HepG2 (cell line): ENCODE measurements around the gene DAB1. TPM values are rescaled to one million over a fixed set of nuclear protein-coding genes. Genes with fewer than 3 reads are reported as not detected.

Source experiments
- ATAC-seq: fragments of 200-7000 bp; cut with Tn5 transposase; 3 replicates; pipeline ENCODE4 v1.9.1; 2020; ENCODE audit warnings: mild to moderate bottlenecking, moderate library complexity
- BruUV-seq: library from RNA; stranded (reverse); fragments of 400-500 nt; replicated peaks from 2 replicates; lab custom pipeline; 2021; lab: Mats Ljungman, UMichigan
- CTCF ChIA-PET: fragments of 300-600 bp; formaldehyde crosslinking; extraction: SDS; loops from one replicate; lab custom pipeline; 2021; ENCODE audit warnings: low total read pairs, inconsistent platforms, low intra/inter-chr PET ratio; lab: Yijun Ruan, JAX
- POLR2A ChIA-PET: fragments of 350-600 bp; sonication (Branson Sonifier 250); formaldehyde crosslinking; loops from one replicate; lab custom pipeline; 2020; ENCODE audit warnings: antibody characterized with exemption, inconsistent platforms; lab: Yijun Ruan, JAX
- DNase-seq: peaks from one replicate; pipeline ENCODE4 v3.0.0-alpha.2; 2015; ENCODE audit warnings: low spot score
- FAIRE-seq: peaks from 3 replicates; lab custom pipeline; 2011; peaks lifted over from hg19 to GRCh38; lab: Jason Lieb, UNC
- H2AFZ ChIP-seq: one replicate; pipeline ENCODE4 v1.6.1; 2011; ENCODE audit warnings: low read length, inconsistent platforms
- H3K27ac ChIP-seq: fragments of 300-600 bp; 3 replicates; pipeline ENCODE4 v1.8.0; 2011; ENCODE audit warnings: mixed run types, mild to moderate bottlenecking, mixed read lengths, low read length, inconsistent platforms; ENCODE audit not compliant: insufficient read depth; ENCODE audit errors: extremely low read length
- H3K27me3 ChIP-seq, 2 experiments: fragments of 200-600 bp in 1 of 2; 2 replicates in 1 of 2; 3 replicates in 1 of 2; pipeline versions ENCODE4 v1.6.0 to v1.8.0; 2011; ENCODE audit warnings: low read length in 2 of 2, mild to moderate bottlenecking in 2 of 2, moderate library complexity in 2 of 2, inconsistent platforms in 1 of 2; ENCODE audit not compliant: insufficient read depth in 2 of 2, control insufficient read depth in 1 of 2
- H3K36me3 ChIP-seq, 2 experiments: fragments of 200-600 bp in 1 of 2; replicated peaks in 1 of 2; 2 replicates in 1 of 2; 3 replicates in 1 of 2; pipeline versions ENCODE4 v1.5.1 to v1.8.0; 2011; ENCODE audit warnings: low read length in 2 of 2, inconsistent platforms in 1 of 2; ENCODE audit not compliant: insufficient read depth in 2 of 2, control insufficient read depth in 1 of 2
- H3K4me1 ChIP-seq: 2 replicates; pipeline ENCODE4 v1.5.1; 2012; ENCODE audit warnings: low read length, inconsistent platforms; ENCODE audit not compliant: insufficient read depth
- H3K4me2 ChIP-seq: 2 replicates; pipeline ENCODE4 v1.6.0; 2011; ENCODE audit warnings: low read depth, low read length, inconsistent platforms
- H3K4me3 ChIP-seq, 3 experiments: fragments of 200-600 bp in 1 of 3; sonication (generic), shearing (Covaris generic) in 1 of 3; replicated peaks in 1 of 3; 2 replicates each; pipeline ENCODE4 v1.5.1; 2011 to 2016; ENCODE audit warnings: low read length in 3 of 3, inconsistent platforms in 2 of 3, low read depth in 2 of 3, mild to moderate bottlenecking in 2 of 3, control low read depth in 1 of 3, mixed read lengths in 1 of 3; ENCODE audit not compliant: insufficient read depth in 1 of 3
- H3K79me2 ChIP-seq: one replicate; pipeline ENCODE4 v1.6.1; 2011; ENCODE audit warnings: low read length, inconsistent platforms; ENCODE audit not compliant: insufficient read depth
- H3K9ac ChIP-seq: 2 replicates; pipeline ENCODE4 v1.6.0; 2011; ENCODE audit warnings: mild to moderate bottlenecking, low read depth, low read length, inconsistent platforms; ENCODE audit not compliant: insufficient read depth
- H3K9me3 ChIP-seq: 2 replicates; pipeline ENCODE4 v1.5.1; 2012; ENCODE audit warnings: mild to moderate bottlenecking, low read length
- H4K20me1 ChIP-seq: 2 replicates; pipeline ENCODE4 v1.6.0; 2011; ENCODE audit warnings: inconsistent platforms, mild to moderate bottlenecking, low read length, moderate library complexity; ENCODE audit not compliant: insufficient read depth
- HDAC6 ChIP-seq: fragments of 200-600 bp; sonication (generic); IDR thresholded peaks from 2 replicates; pipeline ENCODE4 v1.7.0; 2017; ENCODE audit warnings: mild to moderate bottlenecking, antibody characterized with exemption, low read length, low read depth
- REPIN1 ChIP-seq: sonication (generic); formaldehyde crosslinking; IDR thresholded peaks from 2 replicates; pipeline ENCODE4 v1.8.0; 2022; ENCODE audit warnings: missing genetic modification reagents, low read depth, mild to moderate bottlenecking, borderline replicate concordance
- SALL2 ChIP-seq: sonication (generic); formaldehyde crosslinking; IDR thresholded peaks from 2 replicates; pipeline ENCODE4 v1.8.1; 2023; ENCODE audit warnings: mild to moderate bottlenecking, missing genetic modification reagents, inconsistent platforms
- SMC3 ChIP-seq: IDR thresholded peaks from 2 replicates; pipeline ENCODE4 v1.6.1; 2011; ENCODE audit warnings: low read length, improper control_type of control experiment
- SOX13 ChIP-seq, 3 experiments: fragments of 450-650 bp in 1 of 3; sonication (generic) in 1 of 3; formaldehyde crosslinking in 1 of 3; IDR thresholded peaks in 2 of 3; conservative IDR thresholded peaks in 1 of 3; 2 replicates each; pipeline versions ENCODE4 v1.5.0 to v1.6.1; 2016 to 2020; ENCODE audit warnings: antibody characterized with exemption in 1 of 3, mild to moderate bottlenecking in 1 of 3, missing compliant biosample characterization in 1 of 3, missing genetic modification reagents in 1 of 3, moderate library complexity in 1 of 3
- SPEN ChIP-seq: sonication (generic); formaldehyde crosslinking; IDR thresholded peaks from 2 replicates; pipeline ENCODE4 v1.5.1; 2020; ENCODE audit warnings: low read depth, mild to moderate bottlenecking, missing genetic modification reagents
- ZMYM3 ChIP-seq: sonication (generic); formaldehyde crosslinking; IDR thresholded peaks from 2 replicates; pipeline ENCODE4 v1.5.1; 2020; ENCODE audit warnings: mild to moderate bottlenecking, missing genetic modification reagents
- WGBS: methylation state at CpG from one replicate; pipeline ENCODE4 v1.1.6; 2017; ENCODE audit warnings: low lambda C conversion rate; 5-methylcytosine and 5-hydroxymethylcytosine counted together
- in situ Hi-C: cut with HindIII; loops from 2 replicates; pipeline ENCODE4 v1.10.0; 2017; ENCODE audit warnings: low pct_unique_long_range_greater_than_20kb; ENCODE audit not compliant: extremely low pct_ligation_motif_present
- intact Hi-C: fragments of 100-400 bp; cut with micrococcal nuclease; formaldehyde crosslinking; loops from one replicate; pipeline ENCODE4 v1.10.0; 2022; ENCODE audit not compliant: unreplicated experiment
- polyA plus RNA-seq, 8 experiments: library from polyadenylated mRNA; depleted of rRNA in 3 of 8; stranded (reverse) in 7 of 8; unstranded in 1 of 8; fragments of >200 nt; fragmentation: Illumina TruSeq in 4 of 8; extraction: Trizol in 4 of 8; gene quantifications; 2 replicates each; pipeline versions ENCODE4 v1.2.1 to v1.2.3, GENCODE V29; 2011 to 2016; ENCODE audit warnings: low read depth in 4 of 8, missing spikeins in 1 of 8, mixed read lengths in 1 of 8; ENCODE audit not compliant: insufficient read depth in 1 of 8
- total RNA-seq, 5 experiments: library from RNA; depleted of rRNA; stranded (reverse); fragments of >200 nt; fragmentation: Illumina TruSeq; extraction: Trizol; gene quantifications; 2 replicates each; pipeline ENCODE4 v1.2.3, GENCODE V29; 2016; ENCODE audit warnings: low read depth in 1 of 5
- TF ChIP-seq, protein P1 (sequence below): sonication (generic); formaldehyde crosslinking; conservative IDR thresholded peaks from 2 replicates; pipeline ENCODE4 v1.4.0; 2020; ENCODE audit warnings: missing genetic modification reagents
- TF ChIP-seq, protein P2 (sequence below): sonication (generic); formaldehyde crosslinking; IDR thresholded peaks from 2 replicates; pipeline ENCODE4 v1.4.0; 2020; ENCODE audit warnings: missing genetic modification reagents
- TF ChIP-seq, protein P3 (sequence below): sonication (generic); formaldehyde crosslinking; IDR thresholded peaks from 2 replicates; pipeline ENCODE4 v1.5.0; 2020; ENCODE audit warnings: missing genetic modification reagents
- TF ChIP-seq, protein P4 (sequence below): sonication (generic); formaldehyde crosslinking; IDR thresholded peaks from 2 replicates; pipeline ENCODE4 v1.5.0; 2020; ENCODE audit warnings: missing genetic modification reagents

DAB1 gene
- total and polyA plus RNA-seq, 2 of the 13 experiments (the other 11 are each of a cell fraction or from before 2014, with no cell fraction given) = 0.04 to 0.13 TPM

DNA sequence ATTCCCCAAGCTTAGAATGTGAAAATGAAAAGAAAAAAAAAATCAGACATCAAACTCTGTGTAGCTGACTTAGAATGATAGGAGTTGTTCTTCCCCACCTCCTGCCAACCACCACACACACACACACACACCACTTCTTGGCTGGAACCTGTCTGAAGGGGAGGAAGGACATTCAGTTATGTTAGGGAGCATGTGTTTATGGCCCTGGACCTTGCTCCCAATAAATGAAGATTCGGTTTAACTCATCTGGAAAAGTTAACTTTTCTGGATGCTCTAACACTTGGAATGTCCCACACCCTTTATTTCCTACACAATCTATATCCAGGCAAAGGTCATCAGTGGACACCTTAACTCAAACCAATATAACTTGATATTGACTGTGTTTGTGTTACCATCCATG, 112.4 kb downstream of the DAB1 start:
- ChIA-PET CTCF (no interaction called here), POLR2A (interaction anchor here (2.9 kb wide), 1 partner anchor 31 kb away, joined by 12 read pairs; no protein-coding TSS in a partner anchor)
- TF ChIP-seq HDAC6 (no peak), REPIN1 (CRISPR knock-in tag) (no peak)
- H3K4me1 ChIP-seq = peaks cover 39% of the 10 kb centered on the region
- H3K9me3 ChIP-seq = no peaks in the 10 kb centered on the region
- H3K27me3 ChIP-seq = no peaks in the 10 kb centered on the region
- H3K4me2 ChIP-seq = peak overlapping the region; percentile 29; the same call in 1 of the 2 replicates
- WGBS = 71% methylated on average over 1 of the region's 1 CpG
- no peak for DNase-seq
- no peak overlapping the region for H2AFZ ChIP-seq
- ATAC-seq = no peak
- no peak overlapping the region for H3K4me3 ChIP-seq
- intact Hi-C loops = no loop called here
- no peaks in the 10 kb centered on the region for H3K36me3 ChIP-seq
- no peak overlapping the region for H3K9ac ChIP-seq
- H3K27ac ChIP-seq = no peak overlapping the region
- H4K20me1 ChIP-seq = no peaks in the 10 kb centered on the region
- H3K79me2 ChIP-seq = no peaks in the 10 kb centered on the region
- in situ Hi-C loops = no loop called here
- FAIRE-seq = no peak
- no TSS peak for BruUV-seq

DNA sequence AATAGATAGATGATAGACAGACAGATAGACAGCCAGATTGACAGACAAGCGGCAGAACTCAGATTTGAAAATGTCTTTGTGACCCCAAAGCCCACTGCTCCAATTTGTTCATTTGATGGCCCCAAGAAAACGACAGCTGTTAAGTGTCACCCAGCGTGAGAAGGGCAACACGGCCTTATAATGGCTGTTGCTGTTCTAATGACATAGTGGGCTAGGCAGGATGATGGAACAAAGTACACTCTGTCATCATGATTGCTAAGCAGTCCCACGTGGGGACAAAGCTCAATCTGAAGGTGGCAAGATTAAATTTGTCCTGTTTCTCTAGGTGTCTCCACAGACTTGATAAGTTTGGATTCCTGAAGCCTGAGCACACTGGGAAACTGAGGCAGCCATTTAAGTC, 112.9 kb downstream of the DAB1 start:
- no peak overlapping the region for H3K4me3 ChIP-seq
- H2AFZ ChIP-seq = no peak overlapping the region
- no TSS peak for BruUV-seq
- FAIRE-seq (no peak), ATAC-seq (peak; percentile 75), DNase-seq (peak; percentile 39)
- no peaks in the 10 kb centered on the region for H3K36me3 ChIP-seq
- H3K9me3 ChIP-seq = no peaks in the 10 kb centered on the region
- no peaks in the 10 kb centered on the region for H3K27me3 ChIP-seq
- H4K20me1 ChIP-seq = no peaks in the 10 kb centered on the region
- intact Hi-C loops = no loop called here
- 25% methylated on average over 5 of the region's 5 CpGs for WGBS
- POLR2A ChIA-PET = interaction anchor here (2.9 kb wide), 1 partner anchor 31 kb away, joined by 12 read pairs; no protein-coding TSS in a partner anchor
- H3K27ac ChIP-seq = no peak overlapping the region
- CTCF ChIA-PET = no interaction called here
- no peaks in the 10 kb centered on the region for H3K79me2 ChIP-seq
- peaks cover 39% of the 10 kb centered on the region for H3K4me1 ChIP-seq
- H3K9ac ChIP-seq = no peak overlapping the region
- in situ Hi-C loops = no loop called here
- peak overlapping the region; percentile 29; the same call in 1 of the 2 replicates for H3K4me2 ChIP-seq
- TF ChIP-seq, protein P1, sequence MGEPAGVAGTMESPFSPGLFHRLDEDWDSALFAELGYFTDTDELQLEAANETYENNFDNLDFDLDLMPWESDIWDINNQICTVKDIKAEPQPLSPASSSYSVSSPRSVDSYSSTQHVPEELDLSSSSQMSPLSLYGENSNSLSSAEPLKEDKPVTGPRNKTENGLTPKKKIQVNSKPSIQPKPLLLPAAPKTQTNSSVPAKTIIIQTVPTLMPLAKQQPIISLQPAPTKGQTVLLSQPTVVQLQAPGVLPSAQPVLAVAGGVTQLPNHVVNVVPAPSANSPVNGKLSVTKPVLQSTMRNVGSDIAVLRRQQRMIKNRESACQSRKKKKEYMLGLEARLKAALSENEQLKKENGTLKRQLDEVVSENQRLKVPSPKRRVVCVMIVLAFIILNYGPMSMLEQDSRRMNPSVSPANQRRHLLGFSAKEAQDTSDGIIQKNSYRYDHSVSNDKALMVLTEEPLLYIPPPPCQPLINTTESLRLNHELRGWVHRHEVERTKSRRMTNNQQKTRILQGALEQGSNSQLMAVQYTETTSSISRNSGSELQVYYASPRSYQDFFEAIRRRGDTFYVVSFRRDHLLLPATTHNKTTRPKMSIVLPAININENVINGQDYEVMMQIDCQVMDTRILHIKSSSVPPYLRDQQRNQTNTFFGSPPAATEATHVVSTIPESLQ (CRISPR knock-in tag) = no peak
- TF ChIP-seq, protein P2, sequence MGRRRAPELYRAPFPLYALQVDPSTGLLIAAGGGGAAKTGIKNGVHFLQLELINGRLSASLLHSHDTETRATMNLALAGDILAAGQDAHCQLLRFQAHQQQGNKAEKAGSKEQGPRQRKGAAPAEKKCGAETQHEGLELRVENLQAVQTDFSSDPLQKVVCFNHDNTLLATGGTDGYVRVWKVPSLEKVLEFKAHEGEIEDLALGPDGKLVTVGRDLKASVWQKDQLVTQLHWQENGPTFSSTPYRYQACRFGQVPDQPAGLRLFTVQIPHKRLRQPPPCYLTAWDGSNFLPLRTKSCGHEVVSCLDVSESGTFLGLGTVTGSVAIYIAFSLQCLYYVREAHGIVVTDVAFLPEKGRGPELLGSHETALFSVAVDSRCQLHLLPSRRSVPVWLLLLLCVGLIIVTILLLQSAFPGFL (CRISPR knock-in tag) = no peak
- no peak for TF ChIP-seq SPEN (CRISPR knock-in tag)
- TF ChIP-seq, protein P3, sequence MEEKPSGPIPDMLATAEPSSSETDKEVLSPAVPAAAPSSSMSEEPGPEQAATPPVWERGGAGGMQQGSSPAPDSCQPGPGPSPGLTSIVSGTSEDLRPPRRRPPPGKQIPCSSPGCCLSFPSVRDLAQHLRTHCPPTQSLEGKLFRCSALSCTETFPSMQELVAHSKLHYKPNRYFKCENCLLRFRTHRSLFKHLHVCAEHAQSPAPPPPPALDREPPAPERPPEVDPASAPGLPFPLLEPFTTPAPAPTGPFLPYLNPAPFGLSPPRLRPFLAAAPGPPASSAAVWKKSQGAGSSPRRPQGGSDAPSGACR (CRISPR knock-in tag) = no peak
- no peak for TF ChIP-seq SALL2 (CRISPR knock-in tag)
- no peak for TF ChIP-seq SOX13 (IDR thresholded peaks at IDR 0.05)
- peak in 1 of 2 experiments; percentile 21; a peak in 1 of 4 replicates for TF ChIP-seq SOX13 (CRISPR knock-in tag; conservative IDR thresholded peaks at IDR 0.05 in 1 of 2, IDR thresholded peaks at IDR 0.05 in 1 of 2)
- TF ChIP-seq, protein P4, sequence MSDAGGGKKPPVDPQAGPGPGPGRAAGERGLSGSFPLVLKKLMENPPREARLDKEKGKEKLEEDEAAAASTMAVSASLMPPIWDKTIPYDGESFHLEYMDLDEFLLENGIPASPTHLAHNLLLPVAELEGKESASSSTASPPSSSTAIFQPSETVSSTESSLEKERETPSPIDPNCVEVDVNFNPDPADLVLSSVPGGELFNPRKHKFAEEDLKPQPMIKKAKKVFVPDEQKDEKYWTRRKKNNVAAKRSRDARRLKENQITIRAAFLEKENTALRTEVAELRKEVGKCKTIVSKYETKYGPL (CRISPR knock-in tag) = no peak
- TF ChIP-seq SMC3 = no peak
- no peak for TF ChIP-seq ZMYM3
